ENCODE data around the gene TBXAS1.

GRCh38 chr7:139822855-139823254 is 6.2 kb upstream of the TBXAS1 start:
- no peak for TF ChIP-seq LEF1 (IDR thresholded peaks at IDR 0.05; ENCODE audit: borderline replicate concordance)
- no peak for TF ChIP-seq BHLHE40 (IDR thresholded peaks at IDR 0.05; ENCODE audit: borderline replicate concordance)
- no peak for TF ChIP-seq FOXA1 (IDR thresholded peaks at IDR 0.05)
- no peak for TF ChIP-seq FOXM1 (IDR thresholded peaks at IDR 0.05; ENCODE audit: borderline replicate concordance)
- TF ChIP-seq SUZ12 (IDR thresholded peaks at IDR 0.05), result no peak
- no peak for TF ChIP-seq NFRKB (IDR thresholded peaks at IDR 0.05)
- no peak for TF ChIP-seq HDGF (IDR thresholded peaks at IDR 0.05; ENCODE audit: borderline replicate concordance)
- TF ChIP-seq, protein P1, sequence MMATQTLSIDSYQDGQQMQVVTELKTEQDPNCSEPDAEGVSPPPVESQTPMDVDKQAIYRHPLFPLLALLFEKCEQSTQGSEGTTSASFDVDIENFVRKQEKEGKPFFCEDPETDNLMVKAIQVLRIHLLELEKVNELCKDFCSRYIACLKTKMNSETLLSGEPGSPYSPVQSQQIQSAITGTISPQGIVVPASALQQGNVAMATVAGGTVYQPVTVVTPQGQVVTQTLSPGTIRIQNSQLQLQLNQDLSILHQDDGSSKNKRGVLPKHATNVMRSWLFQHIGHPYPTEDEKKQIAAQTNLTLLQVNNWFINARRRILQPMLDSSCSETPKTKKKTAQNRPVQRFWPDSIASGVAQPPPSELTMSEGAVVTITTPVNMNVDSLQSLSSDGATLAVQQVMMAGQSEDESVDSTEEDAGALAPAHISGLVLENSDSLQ (IDR thresholded peaks at IDR 0.05), result no peak
- TF ChIP-seq ZNF384 (IDR thresholded peaks at IDR 0.05), result no peak
- no peak for TF ChIP-seq SP1 (IDR thresholded peaks at IDR 0.05)
- no peak for TF ChIP-seq L3MBTL2 (conservative IDR thresholded peaks at IDR 0.05)
- TF ChIP-seq TARDBP (IDR thresholded peaks at IDR 0.05), result no peak

All from HEK293T (cell line).